GM19463 (cell line): ENCODE data around the gene IMPDH2.

Experiments used
- ATAC-seq: cut with Tn5 transposase; IDR thresholded peaks from one replicate; pipeline ENCODE4 v1.9.1; 2021; ENCODE audit warnings: mild to moderate bottlenecking, moderate library complexity; ENCODE audit not compliant: unreplicated experiment

Gene IMPDH2

DNA sequence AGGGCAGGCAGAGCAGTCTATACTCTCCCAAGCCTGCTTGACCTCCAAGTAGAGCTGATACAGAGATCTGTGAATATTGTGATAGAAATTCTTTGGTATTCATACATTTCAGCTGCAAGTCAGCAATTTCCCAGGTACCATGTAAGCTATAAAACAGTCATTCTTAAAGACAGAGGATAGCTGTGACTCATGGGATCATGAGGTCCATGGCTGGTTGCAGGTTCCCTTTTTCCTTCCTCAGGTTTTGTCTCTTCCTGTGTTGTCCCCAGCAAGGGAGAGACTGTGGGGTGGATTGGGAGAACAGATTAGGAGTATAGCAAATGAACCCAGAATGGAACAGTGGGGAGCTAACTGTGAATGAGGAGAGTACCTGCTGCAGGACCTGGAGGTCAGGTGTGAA is 44.5 kb downstream of the IMPDH2 start:
- ATAC-seq = no peak

GRCh38 chr3:48983096-48983495 is 46.1 kb downstream of the IMPDH2 start:
- no peak for ATAC-seq

- no peak for ATAC-seq
Measured at GRCh38 chr3:48982686-48983085, 46.5 kb downstream of the IMPDH2 start.

- no peak for ATAC-seq
Measured at GRCh38 chr3:48982016-48982415, 47.2 kb downstream of the IMPDH2 start.

- ATAC-seq = no peak
Measured at GRCh38 chr3:48980295-48980694, 48.9 kb downstream of the IMPDH2 start.

DNA sequence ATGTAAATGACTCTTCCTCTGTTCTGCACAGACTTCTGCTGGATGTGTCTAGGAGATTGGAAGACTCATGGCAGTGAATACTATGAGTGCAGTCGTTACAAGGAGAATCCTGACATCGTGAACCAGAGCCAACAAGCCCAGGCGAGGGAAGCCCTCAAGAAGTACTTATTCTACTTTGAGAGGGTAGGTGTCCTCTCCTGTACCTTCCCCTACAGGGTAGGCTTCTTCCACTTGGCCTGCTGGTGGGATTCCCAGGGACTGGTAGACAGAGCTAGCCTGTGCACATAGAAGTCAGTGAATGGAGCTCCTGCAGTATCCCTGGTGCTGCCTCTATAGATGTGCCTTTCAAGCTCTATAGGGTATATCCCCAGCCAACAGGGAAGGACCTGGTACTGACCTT is 49.7 kb downstream of the IMPDH2 start:
- ATAC-seq = no peak
